Neuronal stem cell (in vitro differentiated cells): ENCODE results near the gene THRA.
A peak's percentile ranks its signal among the peaks of the same experiment; 100 is the strongest.

Experiments used
- DNase-seq: peaks from one replicate; pipeline ENCODE4 v3.0.0-alpha.2; 2013; ENCODE audit warnings: low spot score
- H2AFZ ChIP-seq: one replicate; pipeline ENCODE4 v1.6.1; 2013; ENCODE audit warnings: mild to moderate bottlenecking, low read length, inconsistent platforms
- H2AK5ac ChIP-seq: 2 replicates; pipeline ENCODE4 v1.6.1; 2013; ENCODE audit warnings: low read depth, mild to moderate bottlenecking, inconsistent platforms, low read length, moderate library complexity, mixed read lengths
- H2BK120ac ChIP-seq: 2 replicates; pipeline ENCODE4 v1.6.1; 2013; ENCODE audit warnings: low read depth, mild to moderate bottlenecking, inconsistent platforms, low read length, moderate library complexity, mixed read lengths
- H2BK12ac ChIP-seq: one replicate; pipeline ENCODE4 v1.6.1; 2013; ENCODE audit warnings: low read length, inconsistent platforms
- H2BK15ac ChIP-seq: 2 replicates; pipeline ENCODE4 v1.6.1; 2013; ENCODE audit warnings: mild to moderate bottlenecking, low read length, inconsistent platforms, mixed read lengths
- H2BK5ac ChIP-seq: one replicate; pipeline ENCODE4 v1.6.1; 2013; ENCODE audit warnings: inconsistent platforms, mild to moderate bottlenecking, low read length, moderate library complexity
- H3K14ac ChIP-seq: one replicate; pipeline ENCODE4 v1.6.1; 2013; ENCODE audit warnings: low read length, inconsistent platforms
- H3K18ac ChIP-seq: 2 replicates; pipeline ENCODE4 v1.6.1; 2013; ENCODE audit warnings: low read length, inconsistent platforms
- H3K23ac ChIP-seq: 2 replicates; pipeline ENCODE4 v1.6.1; 2013; ENCODE audit warnings: low read depth, mild to moderate bottlenecking, mixed read lengths, low read length, inconsistent platforms; ENCODE audit not compliant: poor library complexity
- H3K27ac ChIP-seq: replicated peaks from 3 replicates; pipeline ENCODE4 v1.5.1; 2013; ENCODE audit warnings: low read length, inconsistent platforms
- H3K27me3 ChIP-seq, 3 experiments: 2 replicates each; pipeline ENCODE4 v1.6.1; 2013; ENCODE audit warnings: low read length in 3 of 3, mild to moderate bottlenecking in 2 of 3, inconsistent platforms in 1 of 3, low read depth in 1 of 3, mixed read lengths in 1 of 3, moderate library complexity in 1 of 3; ENCODE audit not compliant: control insufficient read depth in 3 of 3, insufficient read depth in 3 of 3
- H3K36me3 ChIP-seq, 2 donors: replicated peaks in 1 of 2; 2 replicates each; pipeline ENCODE4 v1.6.1; 2013; ENCODE audit warnings: low read length in 2 of 2; ENCODE audit not compliant: control insufficient read depth in 2 of 2, insufficient read depth in 2 of 2
- H3K4ac ChIP-seq: 2 replicates; pipeline ENCODE4 v1.6.1; 2013; ENCODE audit warnings: inconsistent platforms, mild to moderate bottlenecking, low read length, moderate library complexity
- H3K4me1 ChIP-seq, 2 donors: 1 replicate in 1 of 2; 2 replicates in 1 of 2; pipeline ENCODE4 v1.6.1; 2013; ENCODE audit warnings: low read length in 2 of 2, low read depth in 1 of 2; ENCODE audit not compliant: control insufficient read depth in 2 of 2, insufficient read depth in 1 of 2
- H3K4me2 ChIP-seq: one replicate; pipeline ENCODE4 v1.6.1; 2013; ENCODE audit warnings: mild to moderate bottlenecking, low read length, inconsistent platforms; ENCODE audit not compliant: insufficient read depth, poor library complexity, severe bottlenecking
- H3K4me3 ChIP-seq, 2 donors: 2 replicates each; pipeline ENCODE4 v1.5.1; 2013; ENCODE audit warnings: low read length in 2 of 2, mild to moderate bottlenecking in 2 of 2, inconsistent platforms in 1 of 2, moderate library complexity in 1 of 2
- H3K79me1 ChIP-seq: one replicate; pipeline ENCODE4 v1.6.1; 2013; ENCODE audit warnings: low read depth, mild to moderate bottlenecking, inconsistent platforms, low read length, moderate library complexity
- H3K9ac ChIP-seq: one replicate; pipeline ENCODE4 v1.6.1; 2013; ENCODE audit warnings: mild to moderate bottlenecking, low read depth, low read length, inconsistent platforms; ENCODE audit not compliant: poor library complexity
- H3K9me3 ChIP-seq, 2 donors: replicated peaks in 1 of 2; 2 replicates each; pipeline versions ENCODE3 to v1.6.1; 2013; ENCODE audit warnings: low read length in 2 of 2, mild to moderate bottlenecking in 2 of 2, inconsistent platforms in 1 of 2, low read depth in 1 of 2, mixed read lengths in 1 of 2, moderate library complexity in 1 of 2; ENCODE audit not compliant: control insufficient read depth in 2 of 2, insufficient read depth in 1 of 2
- H4K8ac ChIP-seq: one replicate; pipeline ENCODE4 v1.6.1; 2013; ENCODE audit warnings: low read depth, mild to moderate bottlenecking, inconsistent platforms, low read length, moderate library complexity
- H4K91ac ChIP-seq: one replicate; pipeline ENCODE4 v1.6.1; 2013; ENCODE audit warnings: low read length, low read depth, mild to moderate bottlenecking, inconsistent platforms; ENCODE audit not compliant: poor library complexity
- WGBS, 2 donors: extraction: QIAGEN DNeasy Blood & Tissue Kit; methylation state at CpG; one replicate each; pipeline ENCODE4 v1.1.7; 2013; ENCODE audit warnings: missing lambda C conversion rate in 2 of 2, mixed read lengths in 1 of 2; ENCODE audit not compliant: insufficient read length in 2 of 2, insufficient replicate concordance in 1 of 2; ENCODE audit errors: extremely low coverage in 2 of 2; 5-methylcytosine and 5-hydroxymethylcytosine counted together

The THRA gene

DNA sequence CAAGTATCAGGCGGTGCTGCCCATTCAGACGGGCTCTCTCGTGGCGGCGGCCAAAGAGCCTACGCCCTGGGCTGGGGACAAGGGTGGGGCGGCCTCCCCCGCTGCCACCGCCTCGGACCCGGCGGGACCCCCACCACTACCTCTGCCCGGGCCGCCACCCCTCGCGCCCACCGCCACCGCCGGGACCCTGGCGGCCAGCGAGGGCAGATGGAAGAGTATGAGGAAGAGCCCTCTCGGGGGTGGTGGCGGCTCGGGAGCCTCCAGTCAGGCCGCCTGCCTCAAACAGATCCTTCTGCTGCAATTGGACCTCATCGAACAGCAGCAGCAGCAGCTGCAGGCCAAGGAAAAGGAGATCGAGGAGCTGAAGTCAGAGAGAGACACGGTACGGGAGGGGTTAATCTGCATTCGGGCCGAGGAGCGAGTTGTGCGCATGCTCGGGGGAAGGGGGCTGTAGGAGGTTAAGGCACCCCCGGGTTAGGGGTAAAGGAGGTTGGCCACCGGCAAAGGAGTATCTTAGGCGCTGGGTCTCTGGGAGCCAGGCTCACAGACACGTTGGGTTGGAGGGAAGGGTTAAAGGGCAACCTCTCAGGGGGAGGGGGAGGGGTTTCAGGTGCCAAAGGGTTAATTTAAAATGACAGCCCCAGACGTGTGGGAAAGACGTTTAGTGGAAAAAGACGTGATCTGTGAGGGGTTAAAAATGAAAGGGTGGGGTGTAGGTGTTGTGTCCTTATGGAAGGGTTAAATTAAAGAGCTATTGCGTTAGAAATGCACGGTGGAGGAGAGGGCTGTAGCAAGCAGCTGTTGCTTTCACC is 60.4 kb downstream of the THRA start:
- 100% methylated on average over 1 of the region's 43 CpGs; no CpG with 5 or more reads in 1 of the 2 donors for WGBS, 2 donors
- no peaks in the 10 kb centered on the region for H3K9me3 ChIP-seq
- peak overlapping the region; percentile 98 for H3K18ac ChIP-seq
- peak overlapping the region; percentile 78 to 93 for H3K4me3 ChIP-seq
- peak overlapping the region; percentile 87 for H3K23ac ChIP-seq
- peak overlapping the region; percentile 99 for H2BK5ac ChIP-seq
- H3K27ac ChIP-seq: peak overlapping the region; percentile 99
- no peak overlapping the region for H4K8ac ChIP-seq
- H3K36me3 ChIP-seq: peaks cover 10 to 45% of the 10 kb centered on the region in 2 donors
- H2BK120ac ChIP-seq: peak overlapping the region; percentile 92
- H3K79me1 ChIP-seq: peaks cover 10% of the 10 kb centered on the region
- peak overlapping the region; percentile 99 for H3K9ac ChIP-seq
- peak overlapping the region; percentile 85 for H2BK15ac ChIP-seq
- H2AK5ac ChIP-seq: peak overlapping the region; percentile 92
- no peaks in the 10 kb centered on the region for H3K27me3 ChIP-seq
- no peak for DNase-seq
- no peak overlapping the region for H2AFZ ChIP-seq
- H3K14ac ChIP-seq: peak overlapping the region; percentile 98
- H3K4me1 ChIP-seq: peaks cover 6 to 8% of the 10 kb centered on the region in 2 donors
- H4K91ac ChIP-seq: peak overlapping the region; percentile 43
- peak overlapping the region; percentile 89 for H3K4me2 ChIP-seq
- peak overlapping the region; percentile 17 for H2BK12ac ChIP-seq
- peak overlapping the region; percentile 56 for H3K4ac ChIP-seq

DNA sequence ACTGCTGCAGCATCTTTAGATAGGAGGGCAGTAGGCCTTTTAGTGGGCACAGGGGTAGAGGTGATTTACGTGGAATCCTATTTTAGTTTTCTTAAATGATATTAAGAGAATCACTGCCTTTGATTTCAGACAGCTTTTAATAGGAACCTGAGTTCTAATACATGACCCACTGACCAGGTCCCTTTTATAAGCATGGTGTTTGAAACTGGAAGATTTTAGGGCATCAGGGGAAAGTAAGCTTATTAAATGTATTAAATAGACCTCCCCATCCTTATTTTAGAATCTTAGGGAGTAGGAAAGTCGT is 61.0 kb downstream of the THRA start:
- H4K8ac ChIP-seq: no peak overlapping the region
- H2BK120ac ChIP-seq: no peak overlapping the region
- H3K79me1 ChIP-seq: peaks cover 10% of the 10 kb centered on the region
- no peaks in the 10 kb centered on the region for H3K9me3 ChIP-seq
- no CpG with 5 or more reads among the region's 2 CpGs for WGBS, 2 donors
- no peak overlapping the region for H2BK15ac ChIP-seq
- H2BK12ac ChIP-seq: no peak overlapping the region
- peaks cover 11 to 50% of the 10 kb centered on the region in 2 donors for H3K36me3 ChIP-seq
- DNase-seq: no peak
- no peak overlapping the region for H3K4ac ChIP-seq
- no peak overlapping the region for H3K18ac ChIP-seq
- no peak overlapping the region for H3K14ac ChIP-seq
- H3K9ac ChIP-seq: no peak overlapping the region
- H2BK5ac ChIP-seq: no peak overlapping the region
- no peak overlapping the region for H3K23ac ChIP-seq
- peak overlapping the region; percentile 89 for H3K4me2 ChIP-seq
- peak overlapping the region; percentile 78 to 93 for H3K4me3 ChIP-seq
- H2AK5ac ChIP-seq: no peak overlapping the region
- H3K4me1 ChIP-seq: peaks cover 6 to 8% of the 10 kb centered on the region in 2 donors
- H3K27me3 ChIP-seq: no peaks in the 10 kb centered on the region
- H3K27ac ChIP-seq: no peak overlapping the region
- H2AFZ ChIP-seq: no peak overlapping the region
- H4K91ac ChIP-seq: no peak overlapping the region

DNA sequence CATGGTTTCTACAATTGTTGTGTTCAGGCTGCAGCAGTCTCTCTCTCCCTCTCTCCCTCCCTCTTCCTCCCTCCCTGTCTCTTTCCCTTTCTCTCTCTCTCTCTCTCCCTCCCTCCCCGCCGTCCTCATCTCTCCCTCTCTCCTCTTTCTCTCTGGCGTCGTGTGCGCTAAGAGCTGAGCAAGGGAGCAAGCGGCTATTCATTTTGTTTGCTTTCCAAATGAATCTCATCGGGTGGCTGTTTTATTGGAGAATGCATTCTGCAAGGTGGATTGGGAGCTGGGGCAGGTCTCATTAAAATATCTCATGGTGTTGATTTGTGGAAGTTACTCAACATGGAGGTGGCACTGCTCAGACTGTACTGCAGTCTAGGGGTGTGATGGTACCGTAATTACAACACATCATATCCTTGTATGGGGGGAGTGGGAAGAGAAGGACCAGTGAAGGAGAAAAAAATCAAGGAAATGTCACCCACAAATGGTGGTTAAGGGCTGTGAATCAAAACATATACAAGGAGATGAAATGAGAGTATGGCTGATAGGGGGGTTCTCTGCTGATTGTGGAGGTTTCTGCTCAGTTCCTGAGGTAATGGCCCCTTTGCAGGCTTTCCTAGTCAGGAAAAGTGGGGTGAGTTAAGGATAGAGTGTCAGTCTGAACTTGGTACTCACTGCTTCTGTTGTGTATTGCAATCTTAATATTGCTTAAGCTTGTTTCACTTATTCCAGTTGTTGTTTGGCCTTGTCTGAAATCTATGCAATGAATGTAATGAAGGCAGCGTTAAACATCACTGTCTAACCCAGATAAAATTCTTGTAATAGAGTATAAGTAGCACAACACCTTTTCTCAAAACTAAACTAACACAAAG is 61.7 kb downstream of the THRA start:
- H4K8ac ChIP-seq: no peak overlapping the region
- H2BK12ac ChIP-seq: no peak overlapping the region
- peaks cover 14 to 58% of the 10 kb centered on the region in 2 donors for H3K36me3 ChIP-seq
- H3K9ac ChIP-seq: no peak overlapping the region
- DNase-seq: no peak
- no CpG with 5 or more reads among the region's 9 CpGs for WGBS, 2 donors
- no peak overlapping the region for H2BK15ac ChIP-seq
- no peak overlapping the region for H3K18ac ChIP-seq
- H3K27ac ChIP-seq: no peak overlapping the region
- H3K79me1 ChIP-seq: peaks cover 10% of the 10 kb centered on the region
- no peak overlapping the region for H3K14ac ChIP-seq
- H2BK5ac ChIP-seq: no peak overlapping the region
- no peak overlapping the region for H4K91ac ChIP-seq
- peak overlapping the region; percentile 89 for H3K4me2 ChIP-seq
- H3K27me3 ChIP-seq: no peaks in the 10 kb centered on the region
- H2BK120ac ChIP-seq: no peak overlapping the region
- no peak overlapping the region for H3K23ac ChIP-seq
- H2AK5ac ChIP-seq: no peak overlapping the region
- peaks cover 6 to 8% of the 10 kb centered on the region in 2 donors for H3K4me1 ChIP-seq
- peak overlapping the region; percentile 78 to 93 for H3K4me3 ChIP-seq
- H3K4ac ChIP-seq: no peak overlapping the region
- H3K9me3 ChIP-seq: no peaks in the 10 kb centered on the region
- H2AFZ ChIP-seq: no peak overlapping the region

DNA sequence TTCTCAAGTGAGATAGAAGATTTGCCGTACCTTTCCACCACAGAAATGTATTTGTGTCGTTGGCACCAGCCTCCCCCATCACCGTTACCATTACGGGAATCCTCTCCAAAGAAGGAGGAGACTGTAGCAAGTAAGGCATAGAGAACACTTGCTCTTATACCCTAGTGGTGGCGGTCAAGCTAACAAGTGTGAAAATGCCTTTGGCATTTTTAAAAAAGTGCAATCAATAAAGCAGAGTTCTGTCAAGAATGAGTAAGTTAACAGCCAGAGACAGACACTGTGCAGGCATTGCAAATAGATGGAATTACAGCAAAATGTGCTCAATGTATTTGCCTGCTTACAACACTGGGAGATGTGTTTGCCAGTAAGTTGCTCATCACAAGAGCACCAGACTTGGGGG is 66.7 kb downstream of the THRA start:
- no peak overlapping the region for H3K4me3 ChIP-seq
- no peak overlapping the region for H4K91ac ChIP-seq
- H3K18ac ChIP-seq: no peak overlapping the region
- no peak overlapping the region for H3K4ac ChIP-seq
- no peak overlapping the region for H2BK12ac ChIP-seq
- no peak overlapping the region for H3K23ac ChIP-seq
- H3K36me3 ChIP-seq: peaks cover 47 to 98% of the 10 kb centered on the region in 2 donors
- WGBS, 2 donors: no CpG with 5 or more reads among the region's 5 CpGs
- no peak overlapping the region for H2BK5ac ChIP-seq
- no peaks in the 10 kb centered on the region for H3K9me3 ChIP-seq
- H3K14ac ChIP-seq: no peak overlapping the region
- no peak overlapping the region for H3K4me2 ChIP-seq
- no peak overlapping the region for H2BK120ac ChIP-seq
- H2AK5ac ChIP-seq: no peak overlapping the region
- H3K9ac ChIP-seq: no peak overlapping the region
- DNase-seq: no peak
- no peak overlapping the region for H2BK15ac ChIP-seq
- H3K27ac ChIP-seq: no peak overlapping the region
- peaks cover 4% of the 10 kb centered on the region for H3K79me1 ChIP-seq
- peaks cover 2 to 4% of the 10 kb centered on the region in 2 donors for H3K4me1 ChIP-seq
- H3K27me3 ChIP-seq: no peaks in the 10 kb centered on the region
- no peak overlapping the region for H2AFZ ChIP-seq
- H4K8ac ChIP-seq: no peak overlapping the region
